AG04449 (cell line): ENCODE measurements around the gene LGALSL.
"Not testable (repeated sequence)": the region's sequence is repeated elsewhere in the genome, so short reads cannot be mapped to it uniquely, and the experiment has no call there.

Experiments used
- CTCF ChIA-PET: fragments of 350-600 bp; formaldehyde crosslinking; extraction: SDS; loops from one replicate; lab custom pipeline; 2021; ENCODE audit warnings: antibody characterized with exemption; lab: Yijun Ruan, JAX
- POLR2A ChIA-PET: fragments of 400-600, 350-600 bp; formaldehyde crosslinking; extraction: SDS; loops from one replicate; lab custom pipeline; 2020; ENCODE audit warnings: antibody characterized with exemption, inconsistent platforms; lab: Yijun Ruan, JAX
- DNase-seq: peaks from one replicate; pipeline ENCODE4 v3.0.0-alpha.2; 2010; ENCODE audit warnings: low read depth, low spot score
- H3K4me3 ChIP-seq: 2 replicates; pipeline ENCODE4 v1.5.1; 2011; ENCODE audit warnings: low read depth, mild to moderate bottlenecking, control low read depth, low read length
- TF ChIP-seq, protein P1 (sequence below): IDR thresholded peaks from one replicate; pipeline ENCODE4 v1.5.1; 2011; ENCODE audit warnings: mild to moderate bottlenecking, moderate library complexity, low read length, control low read depth, inconsistent platforms; ENCODE audit not compliant: insufficient read depth; ENCODE audit errors: missing control alignments

LGALSL gene

DNA sequence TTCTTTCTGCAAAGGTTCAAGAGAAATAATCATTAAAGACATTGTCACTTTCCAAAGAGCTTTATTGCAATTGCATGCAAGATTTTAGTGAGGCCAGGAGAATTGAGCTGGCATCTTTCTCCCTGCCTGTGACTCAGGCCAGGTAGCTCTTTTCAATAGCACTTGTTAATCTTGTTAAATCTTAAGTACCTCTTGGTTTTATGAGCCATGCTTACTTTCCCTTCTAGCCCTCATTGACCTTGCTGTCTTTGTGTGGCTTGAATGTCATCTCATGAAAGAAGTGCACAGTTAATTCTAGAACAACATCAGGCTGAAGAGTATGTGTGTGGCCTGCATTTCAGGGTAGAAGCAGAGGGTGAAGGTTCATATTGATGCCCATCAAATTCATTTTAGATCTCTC, 14.8 kb upstream of the LGALSL start:
- no peak for DNase-seq
- H3K4me3 ChIP-seq = no peak overlapping the region
- CTCF ChIA-PET = interaction anchor here (0.7 to 1.3 kb wide), 2 partner anchors 49 to 108 kb away, joined by 3 read pairs; no protein-coding TSS in a partner anchor
- POLR2A ChIA-PET = no interaction called here
- TF ChIP-seq, protein P1, sequence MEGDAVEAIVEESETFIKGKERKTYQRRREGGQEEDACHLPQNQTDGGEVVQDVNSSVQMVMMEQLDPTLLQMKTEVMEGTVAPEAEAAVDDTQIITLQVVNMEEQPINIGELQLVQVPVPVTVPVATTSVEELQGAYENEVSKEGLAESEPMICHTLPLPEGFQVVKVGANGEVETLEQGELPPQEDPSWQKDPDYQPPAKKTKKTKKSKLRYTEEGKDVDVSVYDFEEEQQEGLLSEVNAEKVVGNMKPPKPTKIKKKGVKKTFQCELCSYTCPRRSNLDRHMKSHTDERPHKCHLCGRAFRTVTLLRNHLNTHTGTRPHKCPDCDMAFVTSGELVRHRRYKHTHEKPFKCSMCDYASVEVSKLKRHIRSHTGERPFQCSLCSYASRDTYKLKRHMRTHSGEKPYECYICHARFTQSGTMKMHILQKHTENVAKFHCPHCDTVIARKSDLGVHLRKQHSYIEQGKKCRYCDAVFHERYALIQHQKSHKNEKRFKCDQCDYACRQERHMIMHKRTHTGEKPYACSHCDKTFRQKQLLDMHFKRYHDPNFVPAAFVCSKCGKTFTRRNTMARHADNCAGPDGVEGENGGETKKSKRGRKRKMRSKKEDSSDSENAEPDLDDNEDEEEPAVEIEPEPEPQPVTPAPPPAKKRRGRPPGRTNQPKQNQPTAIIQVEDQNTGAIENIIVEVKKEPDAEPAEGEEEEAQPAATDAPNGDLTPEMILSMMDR = no peak

DNA sequence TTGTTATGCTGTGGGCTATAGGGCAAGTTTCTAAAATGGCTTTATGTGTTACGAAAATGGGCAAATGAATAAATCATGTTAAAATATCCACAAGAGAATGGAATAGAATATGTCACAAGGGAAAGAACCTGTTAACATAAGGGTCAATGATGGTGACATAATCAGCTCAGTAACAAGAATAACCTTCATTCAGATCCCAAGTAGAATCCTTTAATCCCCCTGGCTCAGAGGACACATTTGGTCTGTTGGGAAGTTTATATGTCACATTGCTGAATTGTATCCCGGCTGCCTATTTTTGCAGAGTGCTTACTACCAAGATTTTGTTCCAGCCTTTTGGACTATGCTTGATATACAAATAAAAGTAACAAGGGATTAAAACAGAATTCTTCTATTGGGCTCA, 13.1 kb upstream of the LGALSL start:
- no peak for DNase-seq
- ChIA-PET POLR2A (no interaction called here), CTCF (interaction anchor here (0.8 to 1.6 kb wide), 2 partner anchors 47 to 49 kb away, joined by 3 to 4 read pairs; no protein-coding TSS in a partner anchor)
- H3K4me3 ChIP-seq = no peak overlapping the region
- TF ChIP-seq, protein P1 = no peak

DNA sequence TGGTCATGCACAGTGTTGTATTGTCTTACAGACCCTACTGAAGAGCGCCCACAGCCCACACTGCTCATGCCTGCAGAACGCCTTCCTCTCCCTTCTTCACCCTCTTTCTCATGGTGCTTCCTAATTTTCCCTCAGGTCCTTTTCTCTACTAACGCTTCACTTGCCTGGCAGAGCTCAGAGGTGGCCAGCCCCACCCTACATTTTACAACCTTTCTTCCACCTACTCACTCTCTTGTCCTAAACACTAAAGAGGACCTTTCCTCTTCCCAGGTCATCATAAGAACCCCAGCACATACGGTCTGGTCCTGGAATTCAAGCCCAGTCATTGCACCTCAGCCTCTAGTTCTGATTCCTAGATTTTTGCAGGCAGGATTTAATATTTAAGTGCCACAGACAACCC, 11.7 kb upstream of the LGALSL start:
- H3K4me3 ChIP-seq = no peak overlapping the region
- DNase-seq = no peak
- POLR2A ChIA-PET = no interaction called here
- TF ChIP-seq, protein P1 = no peak
- CTCF ChIA-PET = no interaction called here

DNA sequence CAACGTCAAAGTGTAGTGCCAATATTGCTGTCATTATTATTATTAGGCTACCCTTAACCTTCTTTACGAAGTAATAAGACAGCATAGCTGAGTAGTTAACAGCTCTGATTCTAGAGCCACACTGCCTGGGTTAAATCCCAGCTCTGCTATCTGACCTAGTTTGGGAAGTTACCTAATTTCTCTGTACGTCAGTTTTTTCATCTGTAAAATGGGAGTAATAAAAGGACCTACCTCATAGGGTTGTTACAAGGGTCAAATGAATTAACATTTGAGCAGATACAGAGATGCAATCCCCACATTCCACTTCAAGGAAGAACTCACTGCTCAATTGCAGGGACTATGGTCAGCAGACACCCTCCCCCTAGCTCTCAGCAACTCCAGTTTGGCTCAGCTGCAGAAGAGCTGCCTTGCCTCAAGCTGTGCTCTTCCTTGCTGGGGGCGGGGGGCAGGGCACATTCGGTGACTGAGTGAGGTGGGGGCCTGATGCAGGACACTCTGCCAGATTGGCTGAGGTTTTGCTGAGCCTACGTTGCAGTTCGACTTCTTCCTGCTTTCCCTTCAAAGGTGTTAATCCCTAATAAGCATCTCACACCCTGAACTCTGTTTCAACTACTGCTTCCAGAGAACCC, 11.0 kb upstream of the LGALSL start:
- DNase-seq = no peak
- TF ChIP-seq, protein P1 = no peak
- CTCF ChIA-PET = no interaction called here
- no peak overlapping the region for H3K4me3 ChIP-seq
- POLR2A ChIA-PET = no interaction called here

DNA sequence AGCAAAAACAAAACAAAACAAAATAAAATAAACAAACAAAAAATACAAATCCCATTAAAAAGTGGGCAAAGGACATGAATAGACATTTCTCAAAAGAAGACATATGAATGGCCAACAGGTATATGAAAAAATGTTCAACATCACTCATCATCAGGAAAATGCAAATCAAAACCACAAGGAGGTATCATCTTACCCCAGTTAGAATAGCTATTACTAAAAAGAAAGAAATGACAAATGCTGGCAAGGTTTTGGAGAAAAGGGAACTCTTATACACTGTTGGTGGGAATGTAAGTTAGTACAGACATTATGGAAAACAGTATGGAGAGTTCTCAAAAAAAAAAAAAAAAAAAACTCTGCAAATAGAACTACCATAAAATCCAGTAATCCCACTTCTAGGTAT, 8.0 kb upstream of the LGALSL start:
- POLR2A ChIA-PET, DNase-seq, H3K4me3 ChIP-seq: not testable (repeated sequence)
- CTCF ChIA-PET = interaction anchor here (2.4 to 4.1 kb wide), 2 partner anchors 42 to 116 kb away, joined by 6 to 11 read pairs; no protein-coding TSS in a partner anchor

DNA sequence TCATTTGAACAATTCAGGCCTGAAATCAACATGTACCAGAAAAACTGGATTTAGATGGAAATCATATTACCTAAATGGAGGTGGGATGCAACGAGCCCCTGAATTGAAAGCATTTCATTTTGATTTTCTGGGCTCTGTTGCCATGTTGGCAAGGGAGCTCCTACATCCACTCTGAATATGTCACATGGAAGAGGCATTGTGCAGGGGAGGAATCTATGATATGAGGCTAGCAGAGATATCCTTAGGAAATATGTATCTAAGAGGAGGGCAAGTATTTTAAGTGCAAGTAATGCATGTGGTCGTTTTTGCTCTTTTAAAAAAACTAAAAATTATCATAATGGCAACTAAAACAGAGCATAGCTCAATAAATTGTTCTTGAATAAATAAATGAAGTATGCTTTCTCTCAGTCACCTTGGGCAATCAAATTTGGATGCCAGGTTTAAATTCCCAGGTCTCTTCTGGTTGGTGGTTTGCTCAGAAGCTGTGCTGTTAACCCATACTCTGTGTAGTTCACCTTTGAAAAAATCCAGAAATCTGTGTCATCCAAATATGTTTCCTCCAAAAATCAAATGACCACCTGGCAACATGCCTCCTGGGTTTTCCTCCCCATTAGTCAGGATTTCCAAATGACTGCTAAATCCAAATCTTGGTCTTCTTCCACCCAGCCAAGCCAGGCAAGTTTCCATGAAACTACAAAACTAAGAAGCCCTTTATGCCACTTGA, 6.5 kb upstream of the LGALSL start:
- POLR2A ChIA-PET = no interaction called here
- TF ChIP-seq, protein P1 = no peak
- H3K4me3 ChIP-seq = no peak overlapping the region
- CTCF ChIA-PET = interaction anchor here (2.4 to 4.1 kb wide), 2 partner anchors 40 to 117 kb away, joined by 6 to 11 read pairs; no protein-coding TSS in a partner anchor
- DNase-seq = no peak

DNA sequence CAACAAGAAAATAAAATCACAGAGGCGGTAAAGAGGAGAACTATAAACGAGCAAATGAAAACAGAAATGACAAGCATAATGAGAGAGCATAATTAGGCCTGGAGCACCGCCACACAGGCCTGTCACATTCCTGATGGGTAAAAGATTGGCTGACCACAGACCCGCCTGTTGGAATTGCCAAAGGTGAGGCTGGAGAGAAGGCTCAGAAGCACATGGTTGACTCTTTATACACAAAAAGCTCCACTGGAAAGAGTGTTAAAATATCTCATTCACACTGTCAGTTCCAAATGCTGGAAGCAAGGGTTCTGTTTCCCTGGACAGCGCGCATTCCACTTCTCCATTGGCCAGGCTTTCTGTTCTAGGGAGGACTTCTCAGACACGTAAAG, 5.9 kb upstream of the LGALSL start:
- ChIA-PET POLR2A (no interaction called here), CTCF (interaction anchor here (4.1 kb wide), 1 partner anchor 40 kb away, joined by 11 read pairs; no protein-coding TSS in a partner anchor)
- DNase-seq = no peak
- H3K4me3 ChIP-seq = no peak overlapping the region
- TF ChIP-seq, protein P1 = no peak
